Measurements from ENCODE around the gene HMOX2. TPM values are rescaled to one million over a fixed set of nuclear protein-coding genes. Genes with fewer than 3 reads are reported as not detected.

The HMOX2 gene
- total and polyA plus RNA-seq, 2 donors (not counting 3 experiments of a cell fraction or from before 2014, with no cell fraction given) = 80.7 to 86.3 TPM

DNA sequence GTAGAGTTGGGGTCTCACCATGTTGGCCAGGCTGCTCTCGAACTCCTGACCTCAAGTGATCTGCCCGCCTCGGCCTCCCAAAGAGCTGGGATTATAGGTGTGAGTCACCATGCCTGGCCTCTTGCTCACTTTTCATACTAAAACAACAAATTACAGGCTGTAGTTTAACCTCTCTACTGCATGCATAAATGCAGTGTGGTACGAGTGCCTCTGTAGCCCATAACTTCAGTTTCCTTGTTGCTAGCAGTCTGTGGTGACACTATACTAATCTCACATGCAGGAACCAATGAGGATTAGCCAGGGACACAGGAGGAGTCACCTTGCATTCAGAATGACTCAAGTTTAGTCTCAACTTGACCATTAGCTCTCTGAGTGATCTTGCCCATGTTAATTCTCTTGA lies 20.1 kb downstream of the HMOX2 start:
- DNase-seq (ENCODE audit: low read depth, low spot score) (no peak), FAIRE-seq (no peak)
- H3K9me1 ChIP-seq (replicated peaks; ENCODE audit: control insufficient read depth, extremely low read depth, insufficient read depth, low read length) = no peaks in the 10 kb centered on the region
- H2AFZ ChIP-seq (ENCODE audit: low read depth, low read length) = no peak overlapping the region
- H3K9me3 ChIP-seq (replicated peaks; ENCODE audit: control insufficient read depth, insufficient read depth, low read length) = no peaks in the 10 kb centered on the region
- peaks cover 27% of the 10 kb centered on the region for H3K4me1 ChIP-seq (ENCODE audit: control insufficient read depth, extremely low read depth, insufficient read depth, low read length)
- H3K4me3 ChIP-seq (replicated peaks in 1 of 3; ENCODE audit: insufficient read depth in 1 of 3, low read depth in 1 of 3, low read length in 3 of 3) = no peak overlapping the region
- dilution Hi-C loops (cut with MboI; ENCODE audit: extremely low pct_ligation_motif_present, low sequenced_read_pairs) (no loop called here), intact Hi-C loops (cut with micrococcal nuclease) (no loop called here)
- no peak for TF ChIP-seq POLR2A (IDR thresholded peaks at IDR 0.05; ENCODE audit: low read depth, low read length)
- no peak for TF ChIP-seq EZH2 (IDR thresholded peaks at IDR 0.05; ENCODE audit: borderline replicate concordance, low read depth, low read length, severe bottlenecking)
- TF ChIP-seq POLR2AphosphoS5 (IDR thresholded peaks at IDR 0.05; ENCODE audit: insufficient read depth, low read depth, low read length) = no peak
- TF ChIP-seq, protein P1, sequence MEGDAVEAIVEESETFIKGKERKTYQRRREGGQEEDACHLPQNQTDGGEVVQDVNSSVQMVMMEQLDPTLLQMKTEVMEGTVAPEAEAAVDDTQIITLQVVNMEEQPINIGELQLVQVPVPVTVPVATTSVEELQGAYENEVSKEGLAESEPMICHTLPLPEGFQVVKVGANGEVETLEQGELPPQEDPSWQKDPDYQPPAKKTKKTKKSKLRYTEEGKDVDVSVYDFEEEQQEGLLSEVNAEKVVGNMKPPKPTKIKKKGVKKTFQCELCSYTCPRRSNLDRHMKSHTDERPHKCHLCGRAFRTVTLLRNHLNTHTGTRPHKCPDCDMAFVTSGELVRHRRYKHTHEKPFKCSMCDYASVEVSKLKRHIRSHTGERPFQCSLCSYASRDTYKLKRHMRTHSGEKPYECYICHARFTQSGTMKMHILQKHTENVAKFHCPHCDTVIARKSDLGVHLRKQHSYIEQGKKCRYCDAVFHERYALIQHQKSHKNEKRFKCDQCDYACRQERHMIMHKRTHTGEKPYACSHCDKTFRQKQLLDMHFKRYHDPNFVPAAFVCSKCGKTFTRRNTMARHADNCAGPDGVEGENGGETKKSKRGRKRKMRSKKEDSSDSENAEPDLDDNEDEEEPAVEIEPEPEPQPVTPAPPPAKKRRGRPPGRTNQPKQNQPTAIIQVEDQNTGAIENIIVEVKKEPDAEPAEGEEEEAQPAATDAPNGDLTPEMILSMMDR (IDR thresholded peaks at IDR 0.05; ENCODE audit: extremely low read depth in 1 of 2, insufficient read depth in 1 of 2, low read depth in 1 of 2, low read length in 2 of 2) = no peak
- no peak for TF ChIP-seq GATA2 (IDR thresholded peaks at IDR 0.05; ENCODE audit: insufficient read depth, insufficient read length, low read depth, low read length)
- POLR2A ChIA-PET = interaction anchor here (0.6 kb wide), 1 partner anchor 9 kb away, joined by 6 read pairs; no protein-coding TSS in a partner anchor
- H3K79me2 ChIP-seq (ENCODE audit: control insufficient read depth, insufficient read depth, low read length) = peaks cover 42% of the 10 kb centered on the region
- H3K27me3 ChIP-seq (ENCODE audit: control insufficient read depth in 2 of 2, insufficient read depth in 2 of 2, low read length in 2 of 2) = no peaks in the 10 kb centered on the region
- H3K4me2 ChIP-seq (ENCODE audit: insufficient read depth, low read length) = no peak overlapping the region
- no peak overlapping the region for H3K9ac ChIP-seq (replicated peaks; ENCODE audit: extremely low read depth, insufficient read depth, low read length)
- no peak overlapping the region for H3K27ac ChIP-seq (ENCODE audit: insufficient read depth, low read depth, low read length)
- BruUV-seq (replicated peaks) = no TSS peak
- peaks cover 0 to 4% of the 10 kb centered on the region in 2 experiments for H3K36me3 ChIP-seq (ENCODE audit: control insufficient read depth in 2 of 2, extremely low read depth in 1 of 2, insufficient read depth in 2 of 2, low read length in 2 of 2)
- H4K20me1 ChIP-seq (replicated peaks; ENCODE audit: control insufficient read depth, extremely low read depth, insufficient read depth, low read length) = no peaks in the 10 kb centered on the region
- CTCF ChIA-PET = interaction anchor here (0.8 to 1.1 kb wide), 3 partner anchors 10 to 52 kb away, joined by 3 read pairs; no protein-coding TSS in a partner anchor

All from endothelial cell of umbilical vein (primary cell).